H1 (cell line): ENCODE results near the gene LAMA3. TPM values are rescaled to one million over a fixed set of nuclear protein-coding genes. Genes with fewer than 3 reads are reported as not detected.

Experiments
- CTCF ChIA-PET: fragments of 300-600 bp; sonication (Branson Sonifier 250); formaldehyde crosslinking; loops from one replicate; lab custom pipeline; 2021; ENCODE audit not compliant: partially characterized antibody; lab: Charles Lee
- POLR2A ChIA-PET: fragments of 300-600 bp; sonication (Branson Sonifier 250); formaldehyde crosslinking; loops from one replicate; lab custom pipeline; 2021; ENCODE audit warnings: inconsistent platforms; ENCODE audit not compliant: partially characterized antibody; lab: Charles Lee
- DNase-seq, 2 experiments: peaks; one replicate each; pipeline versions ENCODE4 v3.0.0 to v3.0.0-alpha.2; 2010 to 2022; ENCODE audit warnings: low spot score in 2 of 2, low read depth in 1 of 2, mixed read lengths in 1 of 2
- FAIRE-seq: peaks from 2 replicates; lab custom pipeline; 2011; peaks lifted over from hg19 to GRCh38; lab: Jason Lieb, UNC
- H2AFZ ChIP-seq: 2 replicates; pipeline ENCODE4 v1.8.1; 2012; ENCODE audit warnings: low read length, inconsistent platforms
- H2AK5ac ChIP-seq: 2 replicates; pipeline ENCODE4 v1.6.1; 2013; ENCODE audit warnings: low read depth, low read length
- H2BK120ac ChIP-seq: replicated peaks from 2 replicates; pipeline ENCODE3; 2013; ENCODE audit warnings: low read depth, low read length, inconsistent platforms
- H2BK12ac ChIP-seq: 2 replicates; pipeline ENCODE4 v1.6.1; 2013; ENCODE audit warnings: low read depth, low read length
- H2BK15ac ChIP-seq: 2 replicates; pipeline ENCODE4 v1.6.1; 2013; ENCODE audit warnings: low read length
- H2BK20ac ChIP-seq: 2 replicates; pipeline ENCODE4 v1.6.1; 2013; ENCODE audit warnings: low read length
- H2BK5ac ChIP-seq: 2 replicates; pipeline ENCODE4 v1.6.1; 2013; ENCODE audit warnings: low read depth, low read length
- H3K14ac ChIP-seq: 2 replicates; pipeline ENCODE4 v1.6.1; 2013; ENCODE audit warnings: inconsistent platforms; ENCODE audit not compliant: insufficient read length
- H3K18ac ChIP-seq: 2 replicates; pipeline ENCODE4 v1.6.1; 2013; ENCODE audit warnings: low read length; ENCODE audit errors: extremely low read depth
- H3K23ac ChIP-seq: 2 replicates; pipeline ENCODE4 v1.6.1; 2013; ENCODE audit warnings: inconsistent platforms; ENCODE audit not compliant: insufficient read length
- H3K23me2 ChIP-seq: 2 replicates; pipeline ENCODE4 v1.6.1; 2013; ENCODE audit warnings: low read depth, low read length
- H3K27ac ChIP-seq: 2 replicates; pipeline ENCODE4 v1.6.1; 2011; ENCODE audit warnings: low read depth, low read length, inconsistent platforms
- H3K27me3 ChIP-seq, 4 experiments: replicated peaks in 1 of 4; 1 replicate in 1 of 4; 2 replicates in 3 of 4; pipeline versions ENCODE4 v1.6.1 to v1.8.1; 2011 to 2013; ENCODE audit warnings: low read length in 3 of 4, mild to moderate bottlenecking in 3 of 4, inconsistent platforms in 2 of 4, mixed read lengths in 2 of 4, moderate library complexity in 1 of 4; ENCODE audit not compliant: control insufficient read depth in 3 of 4, insufficient read depth in 3 of 4; ENCODE audit errors: extremely low read depth in 1 of 4
- H3K36me3 ChIP-seq, 4 experiments: 2 replicates each; pipeline versions ENCODE4 v1.6.1 to v1.8.1; 2011 to 2013; ENCODE audit warnings: mild to moderate bottlenecking in 4 of 4, low read length in 3 of 4, moderate library complexity in 2 of 4, control low read depth in 1 of 4, inconsistent platforms in 1 of 4; ENCODE audit not compliant: insufficient read depth in 4 of 4, control insufficient read depth in 2 of 4
- H3K4ac ChIP-seq: replicated peaks from 2 replicates; pipeline ENCODE3; 2013; ENCODE audit warnings: low read length, low read depth, mixed read lengths, inconsistent platforms; ENCODE audit not compliant: insufficient read length
- H3K4me1 ChIP-seq, 4 experiments: replicated peaks in 1 of 4; 1 replicate in 1 of 4; 2 replicates in 3 of 4; pipeline versions ENCODE4 v1.6.1 to v1.8.1; 2011 to 2013; ENCODE audit warnings: low read length in 3 of 4, inconsistent platforms in 2 of 4, mixed read lengths in 1 of 4; ENCODE audit not compliant: insufficient read depth in 4 of 4, control insufficient read depth in 3 of 4
- H3K4me2 ChIP-seq, 2 experiments: 2 replicates each; pipeline versions ENCODE4 v1.6.1 to v1.8.1; 2011 to 2013; ENCODE audit warnings: low read depth in 2 of 2, low read length in 2 of 2, control low read depth in 1 of 2, inconsistent platforms in 1 of 2, mild to moderate bottlenecking in 1 of 2; ENCODE audit not compliant: insufficient read depth in 1 of 2
- H3K4me3 ChIP-seq, 4 experiments: fragments of 200-600, 300-600 bp in 1 of 4; sonication (generic), shearing (Covaris generic), sonication (Bioruptor Twin) in 1 of 4; 2 replicates each; pipeline versions ENCODE4 v1.5.1 to v1.8.1; 2011 to 2016; ENCODE audit warnings: low read length in 4 of 4, low read depth in 3 of 4, control low read depth in 2 of 4, inconsistent platforms in 2 of 4, mild to moderate bottlenecking in 2 of 4, mixed read lengths in 1 of 4, moderate library complexity in 1 of 4; ENCODE audit not compliant: insufficient read depth in 2 of 4; ENCODE audit errors: extremely low read depth in 1 of 4
- H3K56ac ChIP-seq: replicated peaks from 2 replicates; pipeline ENCODE3; 2013; ENCODE audit warnings: low read depth, mild to moderate bottlenecking, mixed read lengths, low read length, inconsistent platforms; ENCODE audit not compliant: insufficient read length
- H3K79me1 ChIP-seq: 2 replicates; pipeline ENCODE4 v1.6.1; 2013; ENCODE audit warnings: low read depth, low read length, control low read depth
- H3K79me2 ChIP-seq, 2 experiments: 2 replicates each; pipeline versions ENCODE4 v1.6.1 to v1.8.1; 2012 to 2013; ENCODE audit warnings: low read length in 2 of 2, mild to moderate bottlenecking in 2 of 2, inconsistent platforms in 1 of 2; ENCODE audit not compliant: insufficient read depth in 2 of 2, control insufficient read depth in 1 of 2
- H3K9ac ChIP-seq, 4 experiments: replicated peaks in 1 of 4; 1 replicate in 1 of 4; 2 replicates in 3 of 4; pipeline versions ENCODE4 v1.6.1 to v1.8.1; 2011 to 2013; ENCODE audit warnings: low read depth in 3 of 4, low read length in 3 of 4, control low read depth in 2 of 4, mild to moderate bottlenecking in 2 of 4, moderate library complexity in 2 of 4, inconsistent platforms in 1 of 4; ENCODE audit errors: extremely low read depth in 1 of 4
- H3K9me3 ChIP-seq, 2 experiments: 2 replicates each; pipeline versions ENCODE4 v1.6.1 to v1.8.1; 2012 to 2013; ENCODE audit warnings: mild to moderate bottlenecking in 2 of 2, moderate library complexity in 2 of 2, control low read depth in 1 of 2, inconsistent platforms in 1 of 2, low read depth in 1 of 2, low read length in 1 of 2, mixed read lengths in 1 of 2; ENCODE audit not compliant: insufficient read depth in 2 of 2
- H4K20me1 ChIP-seq, 2 experiments: replicated peaks in 1 of 2; 2 replicates each; pipeline versions ENCODE3 to v1.8.1; 2011 to 2013; ENCODE audit warnings: inconsistent platforms in 2 of 2, low read length in 2 of 2, mild to moderate bottlenecking in 1 of 2; ENCODE audit not compliant: insufficient read depth in 2 of 2, control insufficient read depth in 1 of 2
- H4K5ac ChIP-seq: 2 replicates; pipeline ENCODE4 v1.6.1; 2013; ENCODE audit warnings: low read length, low read depth, mixed read lengths, inconsistent platforms; ENCODE audit not compliant: insufficient read length
- H4K8ac ChIP-seq: 2 replicates; pipeline ENCODE4 v1.8.0; 2013; ENCODE audit warnings: mild to moderate bottlenecking, moderate library complexity, low read length, inconsistent platforms; ENCODE audit not compliant: insufficient read depth; ENCODE audit errors: extremely low read depth
- H4K91ac ChIP-seq: replicated peaks from 2 replicates; pipeline ENCODE3; 2013; ENCODE audit warnings: low read length, mixed read lengths, inconsistent platforms; ENCODE audit not compliant: insufficient read length
- CEBPB ChIP-seq: IDR thresholded peaks from 2 replicates; pipeline ENCODE4 v1.6.1; 2012; ENCODE audit warnings: low read depth, low read length
- CREB1 ChIP-seq: IDR thresholded peaks from 2 replicates; pipeline ENCODE4 v1.6.1; 2012; ENCODE audit warnings: inconsistent platforms
- KDM5A ChIP-seq: fragments of 200-600 bp; IDR thresholded peaks from 2 replicates; pipeline ENCODE4 v1.7.1; 2012; ENCODE audit warnings: mild to moderate bottlenecking, low read length, inconsistent platforms, mixed read lengths
- RBBP5 ChIP-seq: IDR thresholded peaks from 2 replicates; pipeline ENCODE4 v1.7.1; 2012; ENCODE audit warnings: low read depth, mild to moderate bottlenecking, inconsistent platforms, low read length, moderate library complexity, borderline replicate concordance
- RXRA ChIP-seq: IDR thresholded peaks from 2 replicates; pipeline ENCODE4 v1.6.1; 2011; ENCODE audit warnings: low read depth, mild to moderate bottlenecking, low read length, moderate library complexity; ENCODE audit not compliant: insufficient read depth
- SUZ12 ChIP-seq: fragments of 200-600 bp; sonication (generic); IDR thresholded peaks from 2 replicates; pipeline ENCODE4 v1.6.1; 2012; ENCODE audit warnings: mild to moderate bottlenecking, inconsistent platforms, low read length, moderate library complexity, mixed read lengths
- ZNF274 ChIP-seq: IDR thresholded peaks from 2 replicates; pipeline ENCODE4 v1.7.0; 2012; ENCODE audit warnings: low read length, borderline replicate concordance; ENCODE audit errors: extremely low read depth
- WGBS, 2 experiments: shearing (Covaris generic) in 1 of 2; methylation state at CpG; one replicate each; pipeline versions ENCODE4 v1.1.6 to v1.1.7; 2013 to 2015; ENCODE audit warnings: low lambda C conversion rate in 2 of 2, mixed read lengths in 2 of 2, inconsistent platforms in 1 of 2, low coverage in 1 of 2, missing lambda C conversion rate in 1 of 2; ENCODE audit not compliant: insufficient replicate concordance in 2 of 2, insufficient coverage in 1 of 2, insufficient read length in 1 of 2; ENCODE audit errors: extremely low coverage in 1 of 2, missing lambda C conversion rate in 1 of 2; 5-methylcytosine and 5-hydroxymethylcytosine counted together
- polyA plus RNA-seq, 7 experiments: library from polyadenylated mRNA; depleted of rRNA in 3 of 7; stranded (reverse) in 5 of 7; unstranded in 2 of 7; fragments of >200 nt in 5 of 7; fragments of 200-250 nt in 2 of 7; gene quantifications; 1 replicate in 5 of 7; 2 replicates in 1 of 7; 4 replicates in 1 of 7; pipeline versions ENCODE4 v1.2.1 to v1.2.3, GENCODE V29; 2011 to 2013; ENCODE audit warnings: missing spikeins in 2 of 7, mixed read lengths in 2 of 7
- total RNA-seq: library from RNA; stranded (reverse); fragmentation: NEBNext Ultra II Directional; extraction: Animal tissue kit (Norgen Biotek cat#: 25700); gene quantifications from 2 replicates; pipeline ENCODE4 v1.2.1, GENCODE V29; 2021
- TF ChIP-seq, protein P1 (sequence below): IDR thresholded peaks from 2 replicates; pipeline ENCODE4 v1.6.1; 2011; ENCODE audit warnings: low read length, improper control_type of control experiment
- TF ChIP-seq, protein P2 (sequence below): IDR thresholded peaks from 2 replicates; pipeline ENCODE4 v1.6.1; 2012; ENCODE audit warnings: inconsistent platforms
- TF ChIP-seq, protein P3 (sequence below): IDR thresholded peaks from 2 replicates; pipeline ENCODE4 v1.6.1; 2012; ENCODE audit warnings: low read length, inconsistent platforms

Gene LAMA3
- total and polyA plus RNA-seq, 2 of the 8 experiments (the other 6 are each of a cell fraction or from before 2014, with no cell fraction given): 0.76 to 5.0 TPM

DNA sequence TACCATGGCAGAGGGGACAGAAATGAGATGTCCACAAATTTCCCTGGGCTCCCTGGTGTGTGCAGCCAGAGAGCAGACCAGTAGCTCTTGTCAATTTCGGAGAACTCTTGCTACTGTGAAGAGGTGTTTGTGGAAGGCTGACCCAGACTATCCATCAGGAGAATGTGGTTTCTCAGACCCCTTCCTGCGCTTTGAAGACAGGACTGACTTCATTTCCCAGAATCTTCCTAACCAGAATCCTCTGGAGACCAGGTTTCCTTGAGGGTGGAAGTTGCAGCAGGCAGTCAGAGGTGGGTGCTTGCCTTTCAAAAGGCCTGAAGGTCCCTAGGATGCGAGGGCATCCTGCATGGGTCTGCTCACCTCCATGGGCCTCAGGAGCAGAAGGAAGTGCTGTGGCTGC is 121.9 kb downstream of the LAMA3 start:
- CTCF ChIA-PET: interaction anchor here (0.8 to 3.0 kb wide), 11 partner anchors 10 to 269 kb away, joined by 3 to 19 read pairs (median 5); no protein-coding TSS in a partner anchor
- FAIRE-seq: no peak
- TF ChIP-seq, protein P1, sequence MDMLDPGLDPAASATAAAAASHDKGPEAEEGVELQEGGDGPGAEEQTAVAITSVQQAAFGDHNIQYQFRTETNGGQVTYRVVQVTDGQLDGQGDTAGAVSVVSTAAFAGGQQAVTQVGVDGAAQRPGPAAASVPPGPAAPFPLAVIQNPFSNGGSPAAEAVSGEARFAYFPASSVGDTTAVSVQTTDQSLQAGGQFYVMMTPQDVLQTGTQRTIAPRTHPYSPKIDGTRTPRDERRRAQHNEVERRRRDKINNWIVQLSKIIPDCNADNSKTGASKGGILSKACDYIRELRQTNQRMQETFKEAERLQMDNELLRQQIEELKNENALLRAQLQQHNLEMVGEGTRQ: no peak
- no peak for TF ChIP-seq CEBPB
- TF ChIP-seq CREB1: no peak
- TF ChIP-seq, protein P2, sequence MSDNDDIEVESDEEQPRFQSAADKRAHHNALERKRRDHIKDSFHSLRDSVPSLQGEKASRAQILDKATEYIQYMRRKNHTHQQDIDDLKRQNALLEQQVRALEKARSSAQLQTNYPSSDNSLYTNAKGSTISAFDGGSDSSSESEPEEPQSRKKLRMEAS: no peak
- no peak for TF ChIP-seq ZNF274
- TF ChIP-seq KDM5A: no peak
- TF ChIP-seq SUZ12: no peak
- no peak for TF ChIP-seq RBBP5
- TF ChIP-seq, protein P3, sequence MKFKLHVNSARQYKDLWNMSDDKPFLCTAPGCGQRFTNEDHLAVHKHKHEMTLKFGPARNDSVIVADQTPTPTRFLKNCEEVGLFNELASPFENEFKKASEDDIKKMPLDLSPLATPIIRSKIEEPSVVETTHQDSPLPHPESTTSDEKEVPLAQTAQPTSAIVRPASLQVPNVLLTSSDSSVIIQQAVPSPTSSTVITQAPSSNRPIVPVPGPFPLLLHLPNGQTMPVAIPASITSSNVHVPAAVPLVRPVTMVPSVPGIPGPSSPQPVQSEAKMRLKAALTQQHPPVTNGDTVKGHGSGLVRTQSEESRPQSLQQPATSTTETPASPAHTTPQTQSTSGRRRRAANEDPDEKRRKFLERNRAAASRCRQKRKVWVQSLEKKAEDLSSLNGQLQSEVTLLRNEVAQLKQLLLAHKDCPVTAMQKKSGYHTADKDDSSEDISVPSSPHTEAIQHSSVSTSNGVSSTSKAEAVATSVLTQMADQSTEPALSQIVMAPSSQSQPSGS: no peak
- no peak for TF ChIP-seq RXRA

More for the DNA sequence above, 121.9 kb downstream of the LAMA3 start:
- no peak overlapping the region for H3K23ac ChIP-seq
- no peak for DNase-seq
- no peak overlapping the region for H4K91ac ChIP-seq
- H3K27ac ChIP-seq: no peak overlapping the region
- H3K9me3 ChIP-seq: no peaks in the 10 kb centered on the region
- peaks cover 0 to 4% (median 2%) of the 10 kb centered on the region in 4 experiments; a peak in 4 of 7 replicates for H3K4me1 ChIP-seq
- no peak overlapping the region for H2BK5ac ChIP-seq
- H4K20me1 ChIP-seq: no peaks in the 10 kb centered on the region
- POLR2A ChIA-PET: no interaction called here
- 95% methylated on average over 3 of the region's 3 CpGs; no CpG with 5 or more reads in 1 of the 2 experiments for WGBS, 2 experiments
- H3K9ac ChIP-seq: no peak overlapping the region
- H3K27me3 ChIP-seq: no peaks in the 10 kb centered on the region
- no peak overlapping the region; the same call in 1 of the 2 replicates for H2AFZ ChIP-seq
- H4K8ac ChIP-seq: no peak overlapping the region
- H3K14ac ChIP-seq: no peak overlapping the region
- no peak overlapping the region for H2AK5ac ChIP-seq
- no peak overlapping the region for H3K4me2 ChIP-seq
- H2BK20ac ChIP-seq: peak overlapping the region; percentile 87; the same call in 1 of the 2 replicates
- H3K79me2 ChIP-seq: no peaks in the 10 kb centered on the region
- no peaks in the 10 kb centered on the region for H3K79me1 ChIP-seq
- peak overlapping the region; percentile 74; the same call in 1 of the 2 replicates for H2BK15ac ChIP-seq
- H3K36me3 ChIP-seq: no peaks in the 10 kb centered on the region
- no peak overlapping the region for H3K18ac ChIP-seq
- no peak overlapping the region for H3K56ac ChIP-seq
- no peaks in the 10 kb centered on the region for H3K23me2 ChIP-seq
- no peak overlapping the region for H2BK120ac ChIP-seq
- no peak overlapping the region for H3K4me3 ChIP-seq
- peak overlapping the region; percentile 53; the same call in 1 of the 2 replicates for H2BK12ac ChIP-seq
- no peak overlapping the region for H4K5ac ChIP-seq
- H3K4ac ChIP-seq: no peak overlapping the region
